Panc1 (cell line): ENCODE data around the gene EEF1AKMT2. TPM values are rescaled to one million over a fixed set of nuclear protein-coding genes. Genes with fewer than 3 reads are reported as not detected.

Experiments
- ATAC-seq: fragments of 200-7000 bp; cut with Tn5 transposase; 2 replicates; pipeline ENCODE4 v1.9.1; 2020; ENCODE audit warnings: mild to moderate bottlenecking, moderate library complexity
- BruUV-seq: library from RNA; stranded (reverse); fragments of 400-500 nt; replicated peaks from 2 replicates; lab custom pipeline; 2021; lab: Mats Ljungman, UMichigan
- CTCF ChIA-PET: fragments of 300-600 bp; sonication (Branson Sonifier 250); formaldehyde crosslinking; loops from one replicate; lab custom pipeline; 2022; ENCODE audit warnings: antibody characterized with exemption; lab: Charles Lee
- POLR2A ChIA-PET: fragments of 300-600 bp; sonication (Branson Sonifier 250); formaldehyde crosslinking; loops from one replicate; lab custom pipeline; 2022; ENCODE audit warnings: antibody characterized with exemption; lab: Charles Lee
- DNase-seq: peaks from one replicate; pipeline ENCODE4 v3.0.0-alpha.2; 2010; ENCODE audit warnings: low read depth, low spot score
- H3K27ac ChIP-seq: 2 replicates; pipeline ENCODE4 v1.5.1; 2011; ENCODE audit warnings: mild to moderate bottlenecking, low read length, inconsistent platforms
- H3K27me3 ChIP-seq: fragments of 200-500 bp; sonication (Bioruptor generic); 2 replicates; pipeline ENCODE4 v1.6.0; 2014; ENCODE audit warnings: low read length, inconsistent platforms; ENCODE audit not compliant: control insufficient read depth, insufficient read depth
- H3K36me3 ChIP-seq: fragments of 200-500 bp; sonication (Bioruptor generic); 2 replicates; pipeline ENCODE4 v1.5.1; 2014; ENCODE audit warnings: inconsistent platforms, mild to moderate bottlenecking, low read length, moderate library complexity; ENCODE audit not compliant: control insufficient read depth, insufficient read depth
- H3K4me1 ChIP-seq: 2 replicates; pipeline ENCODE4 v1.5.1; 2011; ENCODE audit warnings: inconsistent platforms, mild to moderate bottlenecking, low read length, moderate library complexity; ENCODE audit not compliant: control insufficient read depth, insufficient read depth
- H3K4me3 ChIP-seq, 2 experiments: 2 replicates each; pipeline ENCODE4 v1.5.1; 2011 to 2012; ENCODE audit warnings: low read depth in 2 of 2, low read length in 2 of 2, mild to moderate bottlenecking in 2 of 2, inconsistent platforms in 1 of 2, moderate library complexity in 1 of 2
- H3K9me3 ChIP-seq: fragments of 200-500 bp; sonication (Bioruptor generic); 2 replicates; pipeline ENCODE4 v1.5.1; 2014; ENCODE audit warnings: low read depth, mild to moderate bottlenecking, inconsistent platforms, low read length, moderate library complexity; ENCODE audit not compliant: control insufficient read depth, insufficient read depth
- CTCF ChIP-seq: fragments of 450-650 bp; IDR thresholded peaks from 2 replicates; pipeline ENCODE4 v1.5.1; 2017; ENCODE audit warnings: mild to moderate bottlenecking
- POLR2AphosphoS5 ChIP-seq: IDR thresholded peaks from 2 replicates; pipeline ENCODE4 v1.6.1; 2012; ENCODE audit warnings: mild to moderate bottlenecking, low read depth, low read length, moderate library complexity
- REST ChIP-seq, 2 experiments: IDR thresholded peaks; 2 replicates each; pipeline ENCODE4 v1.6.1; 2011 to 2012; ENCODE audit warnings: low read depth in 2 of 2, control low read depth in 1 of 2, low read length in 1 of 2, mild to moderate bottlenecking in 1 of 2, moderate library complexity in 1 of 2; ENCODE audit not compliant: insufficient read depth in 1 of 2
- SIN3A ChIP-seq: IDR thresholded peaks from 2 replicates; pipeline ENCODE4 v1.6.1; 2012; ENCODE audit warnings: low read depth, mild to moderate bottlenecking, low read length, moderate library complexity, borderline replicate concordance; ENCODE audit not compliant: insufficient read depth
- TCF7L2 ChIP-seq: IDR thresholded peaks from 2 replicates; pipeline ENCODE4 v1.6.1; 2011; ENCODE audit warnings: mild to moderate bottlenecking, low read depth, low read length, inconsistent platforms
- in situ Hi-C: cut with HindIII; loops from 2 replicates; pipeline ENCODE4 v1.10.0; 2016; ENCODE audit warnings: low sequenced_read_pairs, low pct_unique_long_range_greater_than_20kb
- intact Hi-C: fragments of 100-400 bp; cut with micrococcal nuclease; formaldehyde crosslinking; loops from one replicate; pipeline ENCODE4 v1.10.0; 2022; ENCODE audit not compliant: unreplicated experiment
- total RNA-seq: library from RNA; stranded (reverse); gene quantifications from one replicate; pipeline ENCODE4 v1.2.1, GENCODE V29; 2021; ENCODE audit not compliant: unreplicated experiment

Gene EEF1AKMT2
- total RNA-seq, 1 experiment from 2014 or later: 39.2 TPM

GRCh38 chr10:124824507-124824906, 32.8 kb upstream of the EEF1AKMT2 start:
- POLR2A ChIA-PET: no interaction called here
- Histone ChIP-seq H3K4me3 (no peak overlapping the region), H3K9me3 (no peaks in the 10 kb centered on the region), H3K27me3 (no peaks in the 10 kb centered on the region), H3K27ac (no peak overlapping the region), H3K36me3 (peaks cover 11% of the 10 kb centered on the region), H3K4me1 (no peaks in the 10 kb centered on the region)
- in situ Hi-C loops: no loop called here
- CTCF ChIA-PET: no interaction called here
- DNase-seq (no peak), ATAC-seq (no peak; the same call in 1 of the 2 replicates)
- TF ChIP-seq SIN3A (no peak), TCF7L2 (no peak), POLR2AphosphoS5 (no peak), CTCF (no peak), REST (IDR thresholded peaks at IDR 0.05; ENCODE audit: insufficient read depth in 1 of 2, low read depth in 2 of 2, low read length in 1 of 2) (no peak)
- intact Hi-C loops: loop anchor here (10.0 kb wide), 1 partner anchor 290 kb away; no protein-coding TSS in a partner anchor
- no TSS peak for BruUV-seq

GRCh38 chr10:124821520-124821919, 29.8 kb upstream of the EEF1AKMT2 start:
- in situ Hi-C loops: no loop called here
- H3K4me3 ChIP-seq: no peak overlapping the region
- BruUV-seq: no TSS peak
- ATAC-seq (no peak), DNase-seq (no peak)
- H3K36me3 ChIP-seq: no peaks in the 10 kb centered on the region
- H3K4me1 ChIP-seq: no peaks in the 10 kb centered on the region
- no peak overlapping the region for H3K27ac ChIP-seq
- TF ChIP-seq POLR2AphosphoS5 (no peak), SIN3A (no peak), CTCF (no peak), REST (IDR thresholded peaks at IDR 0.05; ENCODE audit: insufficient read depth in 1 of 2, low read depth in 2 of 2, low read length in 1 of 2) (no peak), TCF7L2 (no peak)
- no peaks in the 10 kb centered on the region for H3K9me3 ChIP-seq
- CTCF ChIA-PET: no interaction called here
- POLR2A ChIA-PET: no interaction called here
- no peaks in the 10 kb centered on the region for H3K27me3 ChIP-seq
- intact Hi-C loops: loop anchor here (10.0 kb wide), 1 partner anchor 287 kb away; no protein-coding TSS in a partner anchor
